Measurements from ENCODE around the gene STK32C.
"Not testable (repeated sequence)": the region's sequence is repeated elsewhere in the genome, so short reads cannot be mapped to it uniquely, and the experiment has no call there.

Gene STK32C

DNA sequence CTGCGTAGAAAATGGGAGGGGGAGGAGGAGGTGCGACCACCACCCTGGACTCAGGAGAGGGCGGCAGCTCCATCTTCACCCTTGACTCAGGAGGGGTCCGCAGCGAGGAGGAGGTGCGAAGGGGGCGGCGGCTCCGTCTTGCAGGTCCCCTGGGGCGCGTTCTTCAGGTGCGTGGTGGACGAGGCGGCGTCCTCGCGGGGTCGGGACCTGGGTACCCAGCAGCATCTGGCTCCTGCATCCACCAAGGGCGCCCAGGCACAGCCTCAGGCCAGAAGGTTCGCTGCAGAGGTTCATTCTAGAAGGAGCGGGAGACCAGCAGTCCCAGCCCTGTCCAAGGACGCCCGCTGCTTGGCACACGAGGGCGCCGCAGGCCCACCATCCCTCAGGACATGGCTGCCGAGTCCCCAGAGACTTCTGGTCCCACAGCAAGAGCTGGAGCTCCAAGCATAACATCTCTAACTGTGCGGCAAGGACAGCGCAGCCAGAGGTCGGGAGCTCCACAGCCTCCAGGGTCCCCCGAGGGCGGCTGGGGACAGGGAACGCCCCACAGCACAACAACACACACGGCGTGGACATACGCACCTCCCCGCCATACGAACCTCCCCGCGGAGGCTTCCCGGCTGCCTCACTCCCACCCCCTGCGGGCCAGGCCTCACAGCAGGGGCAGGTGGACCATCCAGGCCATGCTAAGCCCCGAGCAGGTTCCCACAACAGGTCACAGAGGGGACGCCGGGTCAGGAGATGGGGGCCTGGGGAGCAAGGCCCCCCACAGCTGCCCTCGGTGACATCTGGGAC is 137.8 kb downstream of the STK32C start:
- no peak for DNase-seq (ENCODE audit: low read depth in 2 of 2)

DNA sequence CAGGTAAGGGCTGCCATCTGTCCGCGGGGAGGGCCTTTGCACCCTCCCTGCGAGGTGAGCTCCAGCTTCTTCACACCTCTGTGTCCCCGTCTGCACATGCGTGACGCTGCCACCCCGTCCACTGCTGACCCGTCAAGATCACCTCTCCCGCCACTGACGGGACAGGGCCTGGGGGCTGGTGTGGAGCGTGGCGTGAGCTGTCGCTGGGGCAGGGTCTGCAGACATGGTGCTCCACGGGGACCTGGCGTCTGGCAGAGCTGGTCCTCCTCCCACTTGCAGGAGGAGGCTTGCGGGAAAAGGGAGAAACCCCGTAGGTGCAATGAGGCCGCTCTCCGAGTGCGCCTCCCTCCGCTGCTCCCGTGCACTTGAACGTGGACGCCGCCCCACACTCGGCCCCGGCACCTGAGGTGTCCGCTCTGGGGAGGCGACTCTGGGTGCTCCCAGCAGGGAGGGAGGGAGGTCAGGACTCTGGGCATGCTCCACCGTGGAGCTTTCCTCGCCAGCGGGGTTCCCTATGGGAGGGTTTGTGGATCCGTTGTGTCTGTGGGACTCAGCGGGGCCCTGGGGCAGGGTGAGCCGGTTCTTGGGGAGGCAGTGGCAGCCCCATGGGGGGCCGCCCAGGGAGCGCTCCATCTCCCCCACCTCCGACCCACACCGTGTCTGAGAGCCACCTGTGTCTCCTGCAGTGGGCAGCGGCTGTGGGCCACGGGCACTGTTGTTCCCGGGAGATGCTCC is 138.6 kb downstream of the STK32C start:
- no peak for DNase-seq (ENCODE audit: low read depth in 2 of 2)

DNA sequence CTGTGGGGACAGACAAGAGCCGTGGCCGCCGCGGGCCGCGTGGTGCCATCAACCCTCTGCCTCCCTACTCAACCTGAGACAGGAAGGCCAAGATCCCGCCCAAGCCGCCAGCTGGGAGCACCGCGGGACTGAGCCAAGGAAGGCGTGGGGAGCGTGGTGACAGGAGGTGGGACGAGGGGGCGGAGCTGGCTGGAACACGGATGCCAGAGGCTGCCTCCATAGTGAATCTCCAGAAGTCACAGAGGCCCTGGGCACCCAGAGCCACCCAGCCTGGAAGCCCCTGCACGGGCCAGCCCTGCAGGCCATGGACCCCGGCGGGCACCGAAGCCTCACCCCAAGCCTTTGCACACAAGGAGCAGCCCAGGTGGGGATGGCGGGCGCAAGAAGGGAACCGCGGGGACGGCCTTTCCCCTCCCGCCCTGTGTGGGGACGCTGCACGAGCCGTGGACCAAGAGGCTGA is 139.1 kb downstream of the STK32C start:
- no peak for DNase-seq (ENCODE audit: low read depth in 2 of 2)

DNA sequence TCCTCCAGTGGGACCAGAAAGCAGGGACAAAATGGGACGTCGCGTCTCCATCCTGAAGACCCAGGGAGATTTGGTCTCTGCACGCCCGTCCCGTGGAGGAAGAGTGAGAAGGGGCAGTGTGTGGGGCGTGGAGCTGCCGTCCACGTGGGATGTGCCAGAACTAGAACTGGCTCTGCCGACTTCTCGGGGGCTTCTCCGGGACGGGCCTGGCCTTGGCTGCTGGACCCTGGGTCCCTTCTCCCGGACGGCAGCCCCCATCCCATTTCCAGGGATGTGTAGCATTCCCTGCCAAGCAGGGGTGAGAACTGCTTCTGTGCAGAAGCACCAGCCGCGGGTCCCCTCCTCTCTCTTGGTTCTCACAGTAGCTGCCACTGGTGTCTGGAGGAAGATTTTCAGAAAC is 139.8 kb downstream of the STK32C start:
- no peak for DNase-seq (ENCODE audit: low read depth in 2 of 2)

DNA sequence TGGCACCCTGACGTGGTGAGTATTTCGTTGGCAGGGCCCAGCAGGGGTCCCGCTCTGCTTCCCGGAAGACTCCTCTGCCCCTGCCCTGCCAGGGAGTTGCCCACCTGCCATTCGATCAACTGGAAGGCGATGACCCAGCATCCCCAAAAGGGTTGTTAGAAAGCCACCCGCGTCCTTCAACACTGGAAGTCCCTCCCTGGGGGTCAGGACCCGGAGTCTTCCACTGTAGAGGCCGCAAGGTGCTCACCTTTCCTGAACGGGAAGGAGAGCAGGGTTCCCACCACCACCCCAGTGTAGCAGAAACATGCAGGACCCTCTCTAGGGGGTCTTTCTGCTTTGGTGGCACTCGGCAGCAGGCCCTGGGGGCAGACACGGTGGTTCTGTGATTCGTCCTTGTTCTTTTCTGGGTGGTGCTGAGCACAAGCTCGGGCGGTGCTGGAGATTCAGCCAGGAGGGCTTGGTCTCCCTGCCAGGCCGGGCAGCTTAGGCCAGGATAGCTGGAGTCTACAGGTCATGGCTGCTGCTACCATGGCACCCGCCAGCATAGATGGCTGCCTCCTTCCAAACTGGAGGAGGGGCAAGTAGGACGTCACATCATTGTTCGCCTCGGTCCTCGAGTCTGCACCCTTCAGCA is 140.6 kb downstream of the STK32C start:
- no peak for DNase-seq (ENCODE audit: low read depth in 2 of 2)

DNA sequence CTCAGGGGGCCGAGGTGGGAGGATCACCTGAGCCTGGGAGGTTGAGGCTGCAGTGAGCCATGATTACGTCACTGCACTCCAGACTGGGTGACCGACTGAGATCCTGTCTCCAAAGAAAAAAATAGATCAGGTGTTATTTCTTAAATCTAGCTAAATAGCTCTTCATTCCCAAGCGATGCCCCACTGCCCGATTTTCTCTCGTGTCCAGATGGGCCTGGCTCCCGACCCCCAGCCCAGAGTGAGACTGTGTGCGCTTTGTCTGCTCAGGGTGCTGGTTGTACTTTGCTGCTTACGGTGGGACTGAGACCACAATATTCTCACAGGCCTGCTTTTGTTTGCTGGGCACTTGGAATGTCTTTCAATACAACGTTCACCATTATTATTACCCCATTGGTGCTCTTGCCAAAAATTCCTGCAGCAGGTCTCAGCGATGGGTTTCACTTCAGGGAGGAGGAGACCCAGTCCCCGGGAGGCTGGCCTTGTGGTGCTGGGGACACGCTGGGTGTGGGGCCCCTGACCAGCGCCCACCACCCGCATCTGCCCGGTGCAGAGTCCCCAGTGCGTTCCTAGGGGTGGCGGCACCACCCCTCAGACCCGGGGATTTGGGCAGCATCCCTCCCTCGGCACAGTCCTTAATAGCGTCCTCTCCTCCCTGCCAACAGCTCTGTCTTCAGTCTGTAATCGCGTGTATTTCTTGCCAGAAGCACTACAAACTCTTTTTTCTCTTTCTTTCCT is 141.4 kb downstream of the STK32C start:
- no peak for DNase-seq (ENCODE audit: low read depth in 2 of 2)

DNA sequence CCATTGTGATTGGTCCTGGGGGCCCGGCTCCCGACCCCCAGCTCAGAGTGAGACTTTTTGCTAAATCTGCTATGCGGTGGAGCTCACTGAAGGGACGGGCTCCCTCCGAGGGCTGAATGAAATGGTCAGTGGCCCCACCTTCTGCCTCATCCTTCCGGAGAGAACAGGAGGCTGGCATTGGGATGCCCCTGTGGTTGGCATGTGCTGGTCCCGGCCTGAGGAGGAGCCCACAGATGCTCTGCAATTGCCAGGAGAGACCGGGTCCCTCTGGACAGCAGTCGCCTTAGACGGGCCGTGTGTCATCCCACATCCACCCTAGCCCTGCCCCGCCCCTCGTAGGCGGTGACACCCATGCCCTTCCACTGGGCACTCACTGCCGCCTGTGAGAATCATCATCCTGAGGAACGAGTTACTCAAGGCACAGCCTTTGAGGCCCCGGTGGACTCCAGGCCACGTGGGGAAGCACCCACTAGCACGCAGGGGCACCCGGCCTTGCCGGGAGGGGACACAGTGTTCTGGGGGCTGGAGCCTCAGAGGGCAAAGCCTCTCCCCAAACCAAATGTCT is 142.3 kb downstream of the STK32C start:
- DNase-seq (ENCODE audit: low read depth in 2 of 2), result no peak

DNA sequence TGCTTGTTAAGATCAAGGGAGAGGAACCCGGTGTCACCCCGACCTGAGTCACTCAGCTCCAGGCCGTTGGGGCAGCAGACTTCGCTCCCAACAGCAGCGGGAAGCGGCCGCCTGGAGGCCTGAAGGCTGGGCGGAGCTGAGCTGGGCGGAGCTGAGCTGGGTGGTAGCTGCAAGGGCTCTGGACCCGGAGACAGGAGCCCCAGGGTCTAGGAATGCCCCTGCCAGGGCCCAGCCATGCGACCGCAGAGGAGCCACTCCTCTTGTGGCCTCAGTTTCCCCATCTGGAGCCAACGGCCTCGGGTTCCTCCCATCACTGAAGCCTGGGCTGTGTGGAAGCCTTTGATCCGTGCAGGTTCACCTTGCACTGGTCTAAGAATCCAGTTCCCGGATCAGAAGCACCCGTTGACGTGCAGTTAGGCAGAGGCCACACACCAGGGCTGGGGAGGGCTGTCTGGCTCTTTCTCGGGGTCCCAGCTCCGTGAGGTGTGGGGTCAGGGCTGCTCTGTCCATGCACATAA is 142.9 kb downstream of the STK32C start:
- DNase-seq (ENCODE audit: low read depth in 2 of 2), result no peak

DNA sequence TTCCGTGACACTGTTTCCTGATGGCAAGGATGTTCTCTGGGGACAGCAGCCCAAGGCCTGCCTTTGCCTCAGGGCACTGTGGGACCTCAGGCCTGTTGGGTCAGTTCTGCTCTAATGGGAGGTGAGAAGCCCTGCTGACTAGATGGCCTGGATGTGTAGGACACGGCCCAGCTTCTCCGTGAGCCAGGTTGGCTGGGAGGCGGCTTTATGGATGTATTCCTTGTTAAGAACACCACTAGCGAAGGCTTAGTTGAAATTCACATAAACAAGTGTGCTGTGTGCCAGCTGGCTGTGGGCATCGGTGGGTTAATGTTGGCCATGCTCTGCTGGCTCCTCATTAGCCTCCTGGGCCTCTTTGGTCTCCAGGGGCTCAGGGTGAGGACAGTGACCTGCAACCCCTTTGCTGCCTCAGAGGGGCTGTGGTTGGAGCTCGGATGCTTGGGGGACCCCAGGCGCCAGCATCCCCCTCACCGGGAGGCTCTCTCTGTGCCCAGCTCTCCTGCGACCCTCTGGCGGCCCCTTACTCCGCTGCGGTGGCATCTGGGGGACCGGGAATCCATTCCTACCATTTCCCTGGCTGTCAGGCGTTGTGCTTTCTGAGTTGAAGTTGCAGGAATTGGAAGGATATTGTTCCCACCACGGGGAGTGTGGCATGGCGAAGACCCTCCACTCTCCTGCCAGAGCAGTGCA is 143.8 kb downstream of the STK32C start:
- DNase-seq (ENCODE audit: low read depth in 2 of 2), result no peak

DNA sequence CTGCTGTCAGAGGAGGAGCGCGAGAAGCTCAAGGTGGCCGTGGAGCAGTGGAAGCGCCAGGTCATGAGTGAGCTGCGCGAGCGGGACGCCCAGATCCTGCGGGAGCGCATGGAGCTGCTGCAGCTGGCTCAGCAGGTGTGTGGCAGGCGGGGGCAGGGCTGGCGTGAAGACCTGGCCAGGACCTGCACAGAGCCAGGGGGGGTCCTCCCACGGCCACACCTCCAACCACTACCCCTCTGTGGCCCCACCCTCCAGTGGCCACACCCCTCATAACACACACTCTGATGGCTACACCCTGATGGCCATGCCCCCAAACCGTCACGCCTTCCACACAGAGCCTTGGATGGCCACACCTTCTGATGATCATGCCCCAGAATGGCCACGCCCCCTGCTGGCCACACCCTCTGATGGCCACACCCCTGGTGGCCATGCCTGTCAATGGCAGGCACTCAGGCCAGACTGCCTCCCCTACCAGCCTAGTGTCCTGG is 144.4 kb downstream of the STK32C start:
- no peak for DNase-seq (ENCODE audit: low read depth in 2 of 2)

DNA sequence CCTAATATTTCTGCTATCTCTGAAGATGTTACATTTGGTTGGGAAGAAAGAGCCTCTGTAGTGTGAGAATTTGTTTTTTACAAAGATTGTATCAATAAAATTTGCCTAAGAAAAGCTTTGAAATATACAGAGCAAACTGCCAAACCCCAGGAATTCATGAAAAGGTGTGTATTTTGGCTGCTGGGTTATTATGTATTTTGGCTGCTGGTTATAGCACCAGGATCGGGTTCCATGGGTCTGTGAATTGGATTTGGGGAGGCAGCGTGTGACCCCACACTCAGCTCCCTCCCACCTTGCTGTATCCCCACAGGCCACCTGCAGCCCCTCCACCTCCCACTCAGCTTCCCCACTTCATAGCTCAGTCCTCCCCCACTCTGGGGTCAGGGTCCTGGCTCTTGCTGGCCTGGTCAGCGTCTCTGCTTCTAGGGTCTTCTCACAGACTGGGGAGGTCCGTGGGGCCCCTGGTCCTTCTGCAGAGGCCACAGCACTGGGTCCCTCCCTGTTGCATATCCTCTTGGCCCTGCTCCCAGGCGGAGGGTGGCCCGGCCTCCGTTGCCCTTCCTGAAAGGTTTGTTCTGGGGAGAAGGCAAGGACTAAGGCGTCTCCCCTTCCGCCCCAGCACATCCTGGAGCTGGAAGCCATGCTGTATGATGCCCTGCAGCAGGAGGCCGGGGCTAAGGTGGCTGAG is 145.0 kb downstream of the STK32C start:
- DNase-seq (ENCODE audit: low read depth in 2 of 2), result no peak

DNA sequence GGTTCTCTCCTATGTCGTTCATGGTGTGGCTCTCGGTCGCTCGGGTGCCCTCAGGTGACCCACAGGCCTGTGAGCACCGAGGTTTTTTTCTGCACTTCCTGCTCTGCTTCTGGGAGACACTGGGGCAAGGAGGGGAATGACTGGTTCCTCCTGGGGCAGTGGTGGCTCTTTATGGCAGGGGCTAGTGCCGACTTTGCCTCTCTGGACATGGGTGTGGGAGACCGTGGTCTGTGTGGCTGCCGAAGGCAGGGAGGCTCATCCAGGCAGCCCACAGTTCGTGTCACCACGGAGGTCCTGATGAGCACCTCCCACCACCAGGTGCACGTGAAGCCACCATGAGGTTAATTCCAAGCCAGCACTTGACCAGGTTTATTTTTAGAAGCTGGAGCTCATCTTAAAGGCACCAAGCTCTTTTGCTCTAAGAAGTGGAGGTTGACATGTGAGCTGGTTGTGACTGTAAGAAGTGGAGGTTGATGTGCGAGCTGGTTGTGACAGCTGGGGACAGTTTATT is 145.7 kb downstream of the STK32C start:
- no peak for DNase-seq (ENCODE audit: low read depth in 2 of 2)

DNA sequence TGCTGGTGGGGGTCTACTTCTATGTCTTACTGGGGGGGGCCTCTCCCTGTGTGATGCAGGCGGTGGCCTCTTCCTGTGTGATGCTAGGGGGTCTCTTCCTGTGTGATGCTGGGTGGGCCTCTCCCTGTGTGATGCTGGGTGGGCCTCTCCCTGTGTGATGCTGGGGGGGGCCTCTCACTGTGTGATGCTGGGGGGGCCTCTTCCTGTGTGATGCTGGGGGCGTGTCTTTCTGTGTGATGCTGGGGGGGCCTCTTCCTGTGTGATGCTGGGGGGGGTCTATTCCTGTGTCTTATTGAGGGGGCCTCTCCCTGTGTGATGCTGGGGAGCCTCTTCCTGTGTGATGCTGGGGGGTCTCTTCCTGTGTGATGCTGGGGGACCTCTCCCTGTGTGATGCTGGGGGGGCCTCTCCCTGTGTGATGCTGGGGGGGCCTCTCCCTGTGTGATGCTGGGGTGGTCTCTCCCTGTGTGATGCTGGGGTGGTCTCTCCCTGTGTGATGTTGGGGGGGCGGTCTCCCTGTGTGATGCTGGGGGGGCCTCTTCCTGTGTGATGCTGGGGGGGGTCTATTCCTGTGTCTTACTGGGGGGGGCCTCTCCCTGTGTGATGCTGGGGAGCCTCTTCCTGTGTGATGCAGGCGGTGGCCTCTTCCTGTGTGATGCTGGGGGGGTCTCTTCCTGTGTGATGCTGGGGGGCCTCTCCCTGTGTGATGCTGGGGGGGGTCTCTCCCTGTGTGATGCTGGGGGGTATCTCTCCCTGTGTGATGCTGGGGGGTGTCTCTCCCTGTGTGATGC is 146.7 kb downstream of the STK32C start:
- DNase-seq (ENCODE audit: low read depth in 2 of 2), result not testable (repeated sequence)

DNA sequence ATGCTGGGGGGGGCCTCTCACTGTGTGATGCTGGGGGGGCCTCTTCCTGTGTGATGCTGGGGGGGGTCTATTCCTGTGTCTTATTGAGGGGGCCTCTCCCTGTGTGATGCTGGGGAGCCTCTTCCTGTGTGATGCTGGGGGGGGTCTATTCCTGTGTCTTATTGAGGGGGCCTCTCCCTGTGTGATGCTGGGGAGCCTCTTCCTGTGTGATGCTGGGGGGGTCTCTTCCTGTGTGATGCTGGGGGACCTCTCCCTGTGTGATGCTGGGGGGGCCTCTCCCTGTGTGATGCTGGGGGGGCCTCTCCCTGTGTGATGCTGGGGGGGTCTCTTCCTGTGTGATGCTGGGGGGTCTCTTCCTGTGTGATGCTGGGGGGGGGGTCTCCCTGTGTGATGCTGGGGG is 147.5 kb downstream of the STK32C start:
- DNase-seq (ENCODE audit: low read depth in 2 of 2), result not testable (repeated sequence)

DNA sequence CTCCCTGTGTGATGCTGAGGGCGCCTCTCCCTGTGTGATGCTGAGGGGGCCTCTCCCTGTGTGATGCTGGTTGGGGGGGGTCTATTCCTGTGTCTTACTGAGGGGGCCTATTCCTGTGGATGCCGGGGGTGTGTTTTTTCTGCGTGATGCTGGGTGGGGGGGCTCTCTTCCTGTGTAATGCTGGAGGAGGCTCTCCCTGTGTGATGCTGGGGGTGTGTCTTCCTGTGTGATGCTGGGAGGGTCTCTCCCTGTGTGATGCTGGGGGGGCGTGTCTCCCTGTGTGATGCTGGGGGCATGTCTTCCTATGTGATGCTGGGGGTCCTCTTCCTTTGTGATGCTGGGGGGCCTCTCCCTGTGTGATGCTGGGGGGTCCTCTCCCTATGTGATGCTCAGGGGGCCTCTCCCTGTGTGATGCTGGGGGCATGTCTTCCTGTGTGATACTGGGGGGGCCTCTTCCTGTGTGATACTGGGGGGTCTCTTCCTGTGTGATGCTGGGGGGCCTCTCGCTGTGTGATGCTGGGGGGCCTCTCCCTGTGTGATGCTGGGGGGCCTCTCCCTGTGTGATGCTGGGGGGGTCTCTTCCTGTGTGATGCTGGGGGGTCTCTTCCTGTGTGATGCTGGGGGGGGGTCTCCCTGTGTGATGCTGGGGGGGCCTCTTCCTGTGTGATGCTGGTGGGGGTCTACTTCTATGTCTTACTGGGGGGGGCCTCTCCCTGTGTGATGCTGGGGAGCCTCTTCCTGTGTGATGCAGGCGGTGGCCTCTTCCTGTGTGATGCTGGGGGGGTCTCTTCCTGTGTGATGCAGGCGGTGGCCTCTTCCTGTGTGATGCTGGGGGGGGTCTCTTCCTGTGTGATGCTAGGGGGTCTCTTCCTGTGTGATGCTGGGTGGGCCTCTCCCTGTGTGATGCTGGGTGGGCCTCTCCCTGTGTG is 148.2 kb downstream of the STK32C start:
- DNase-seq (ENCODE audit: low read depth in 2 of 2), result not testable (repeated sequence)

DNA sequence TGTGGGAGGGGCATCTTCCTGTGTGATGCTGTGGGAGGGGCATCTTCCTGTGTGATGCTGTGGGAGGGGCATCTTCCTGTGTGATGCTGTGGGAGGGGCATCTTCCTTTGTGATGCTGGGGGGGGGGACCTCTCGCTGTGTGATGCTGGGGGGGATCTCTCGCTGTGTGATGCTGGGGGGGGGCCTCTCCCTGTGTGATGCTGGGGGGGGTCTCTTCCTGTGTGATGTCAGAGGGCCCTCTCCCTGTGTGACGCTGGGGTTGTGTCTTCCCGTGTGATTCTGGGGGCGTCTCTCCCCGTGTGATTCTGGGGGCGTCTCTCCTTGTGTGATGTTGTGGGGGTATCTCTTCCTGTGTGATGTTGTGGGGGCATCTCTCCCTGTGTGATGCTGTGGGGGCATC is 148.9 kb downstream of the STK32C start:
- no peak for DNase-seq (ENCODE audit: low read depth in 2 of 2)

DNA sequence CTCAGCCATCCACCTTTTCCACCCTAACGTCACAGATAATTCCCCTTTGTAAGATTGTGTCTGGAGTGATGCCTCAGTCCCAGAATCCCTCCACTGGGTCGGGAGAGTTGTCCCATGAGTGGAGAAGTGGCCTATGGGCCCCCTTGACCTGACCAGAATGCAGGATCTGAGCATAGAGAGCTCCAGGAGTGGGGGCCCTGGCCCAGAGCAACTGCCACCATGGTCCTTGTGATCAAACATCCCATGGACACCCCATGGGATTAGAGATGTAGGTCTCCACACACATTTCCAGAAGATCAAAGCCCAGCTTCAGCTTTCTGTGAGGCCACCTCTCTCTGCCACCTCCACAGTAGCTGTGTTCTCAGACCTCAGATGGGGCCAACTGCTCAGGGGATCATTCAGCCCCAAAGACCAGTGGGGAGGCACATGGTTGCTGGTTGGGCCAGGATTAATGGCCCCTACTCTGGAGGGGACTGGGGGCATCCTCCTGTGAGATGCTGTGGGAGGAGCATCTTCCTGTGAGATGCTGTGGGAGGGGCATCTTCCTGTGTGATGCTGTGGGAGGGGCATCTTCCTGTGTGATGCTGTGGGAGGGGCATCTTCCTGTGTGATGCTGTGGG is 149.5 kb downstream of the STK32C start:
- DNase-seq (ENCODE audit: low read depth in 2 of 2), result no peak
